ENCODE results near the gene UBE2I. TPM values are rescaled to one million over a fixed set of nuclear protein-coding genes. Genes with fewer than 3 reads are reported as not detected.
A peak's percentile ranks its signal among the peaks of the same experiment; 100 is the strongest.

UBE2I gene
- total RNA-seq, 1 experiment from 2014 or later: 290 TPM

DNA sequence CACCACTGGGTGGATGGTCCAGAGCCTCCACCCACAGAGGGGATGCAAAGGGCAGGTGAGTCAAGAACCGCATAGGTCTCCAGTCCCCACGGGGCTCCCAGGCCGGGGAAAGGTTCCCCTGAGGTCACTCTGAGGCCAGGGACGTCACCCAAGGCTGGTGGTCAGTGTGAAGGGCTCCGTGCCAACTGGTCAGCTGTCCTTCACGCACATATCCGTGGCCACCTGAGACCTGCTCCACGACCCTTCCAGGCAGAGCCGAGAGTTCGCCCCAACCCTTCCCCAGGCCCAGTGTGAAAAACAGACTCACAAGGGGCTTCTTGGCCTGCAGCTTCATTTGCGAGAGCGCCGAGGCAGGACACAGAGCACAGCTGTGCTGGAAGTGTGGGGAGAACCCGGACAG is 39.5 kb downstream of the UBE2I start:
- Histone ChIP-seq H3K4ac (ENCODE audit: low read depth, low read length) (no peak overlapping the region), H3K4me1 (ENCODE audit: insufficient read depth, low read length) (no peaks in the 10 kb centered on the region), H3K4me2 (ENCODE audit: insufficient read depth, insufficient read length, low read length) (no peak overlapping the region), H4K5ac (ENCODE audit: insufficient read length, low read depth, low read length) (no peak overlapping the region), H4K8ac (replicated peaks; ENCODE audit: insufficient read length, low read depth, low read length) (no peak overlapping the region), H3K9ac (ENCODE audit: extremely low read depth, insufficient read length, low read length) (no peak overlapping the region), H4K91ac (ENCODE audit: insufficient read length, low read depth, low read length) (no peak overlapping the region), H2AK5ac (ENCODE audit: insufficient read length, low read length) (no peak overlapping the region), H4K20me1 (ENCODE audit: control insufficient read depth, insufficient read depth, insufficient read length) (no peaks in the 10 kb centered on the region), H2BK15ac (ENCODE audit: low read depth, low read length) (no peak overlapping the region), H2BK20ac (ENCODE audit: low read depth, low read length, poor library complexity, severe bottlenecking) (no peak overlapping the region), H3T11ph (ENCODE audit: low read length) (no peak overlapping the region), H2BK5ac (ENCODE audit: insufficient read length, low read length) (no peak overlapping the region), H3K23ac (ENCODE audit: insufficient read length, low read depth, low read length) (no peak overlapping the region), H2BK120ac (ENCODE audit: low read depth, low read length, poor library complexity, severe bottlenecking) (no peak overlapping the region), H3K27me3 (ENCODE audit: insufficient read depth, low read length) (no peaks in the 10 kb centered on the region), H3K79me2 (ENCODE audit: insufficient read depth, low read length) (peaks cover 2% of the 10 kb centered on the region; the same call in 1 of the 2 replicates), H3K23me2 (ENCODE audit: insufficient read length, low read depth, low read length, poor library complexity, severe bottlenecking) (peaks cover 3% of the 10 kb centered on the region), H3K18ac (ENCODE audit: insufficient read length, low read depth, low read length) (no peak overlapping the region), H3K56ac (ENCODE audit: insufficient read length, low read depth, low read length) (no peak overlapping the region), H2BK12ac (ENCODE audit: insufficient read length, low read depth, low read length) (no peak overlapping the region), H3K27ac (ENCODE audit: insufficient read length, low read depth, low read length) (no peak overlapping the region), H3K79me1 (ENCODE audit: insufficient read depth, low read depth, low read length, poor library complexity, severe bottlenecking) (no peaks in the 10 kb centered on the region), H2AFZ (ENCODE audit: low read length) (no peak overlapping the region), H3K14ac (ENCODE audit: insufficient read depth, low read length) (no peak overlapping the region), H3K9me3 (ENCODE audit: control insufficient read depth, low read depth, low read length) (no peaks in the 10 kb centered on the region)
- DNase-seq: no peak
- peak overlapping the region in 1 of 2 experiments; percentile 42; a peak in 2 of 5 replicates for H3K4me3 Mint-ChIP-seq
- no peaks in the 10 kb centered on the region; a peak in 1 of 5 replicates for H3K9me3 Mint-ChIP-seq
- H3K36me3 Mint-ChIP-seq (ENCODE audit: insufficient read depth in 1 of 3, low read depth in 3 of 3): peaks cover 3 to 18% (median 12%) of the 10 kb centered on the region in 3 experiments; a peak in 5 of 7 replicates
- TF ChIP-seq, protein P1, sequence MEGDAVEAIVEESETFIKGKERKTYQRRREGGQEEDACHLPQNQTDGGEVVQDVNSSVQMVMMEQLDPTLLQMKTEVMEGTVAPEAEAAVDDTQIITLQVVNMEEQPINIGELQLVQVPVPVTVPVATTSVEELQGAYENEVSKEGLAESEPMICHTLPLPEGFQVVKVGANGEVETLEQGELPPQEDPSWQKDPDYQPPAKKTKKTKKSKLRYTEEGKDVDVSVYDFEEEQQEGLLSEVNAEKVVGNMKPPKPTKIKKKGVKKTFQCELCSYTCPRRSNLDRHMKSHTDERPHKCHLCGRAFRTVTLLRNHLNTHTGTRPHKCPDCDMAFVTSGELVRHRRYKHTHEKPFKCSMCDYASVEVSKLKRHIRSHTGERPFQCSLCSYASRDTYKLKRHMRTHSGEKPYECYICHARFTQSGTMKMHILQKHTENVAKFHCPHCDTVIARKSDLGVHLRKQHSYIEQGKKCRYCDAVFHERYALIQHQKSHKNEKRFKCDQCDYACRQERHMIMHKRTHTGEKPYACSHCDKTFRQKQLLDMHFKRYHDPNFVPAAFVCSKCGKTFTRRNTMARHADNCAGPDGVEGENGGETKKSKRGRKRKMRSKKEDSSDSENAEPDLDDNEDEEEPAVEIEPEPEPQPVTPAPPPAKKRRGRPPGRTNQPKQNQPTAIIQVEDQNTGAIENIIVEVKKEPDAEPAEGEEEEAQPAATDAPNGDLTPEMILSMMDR (conservative IDR thresholded peaks at IDR 0.05): no peak
- H3K27ac Mint-ChIP-seq: no peak overlapping the region
- no peaks in the 10 kb centered on the region; the same call in 1 of the 2 replicates for H3K27me3 Mint-ChIP-seq (ENCODE audit: low read depth)
- peaks cover 4 to 9% of the 10 kb centered on the region in 2 experiments for H3K4me1 Mint-ChIP-seq
- WGBS (ENCODE audit: extremely low coverage, insufficient read length, low lambda C conversion rate): no CpG with 5 or more reads among the region's 14 CpGs

Measured in H9 (cell line).